A549 (cell line): Measurements from ENCODE around the gene CELF2. TPM values are rescaled to one million over a fixed set of nuclear protein-coding genes. Genes with fewer than 3 reads are reported as not detected.

Experiments
- ATAC-seq, 2 experiments: fragments of 200-7000 bp in 1 of 2; fragments of >200 bp in 1 of 2; cut with Nextera tagmentation in 1 of 2; cut with Tn5 transposase in 1 of 2; 3 replicates each; pipeline versions ENCODE4 v1.8.0 to v1.9.1; 2018 to 2020; ENCODE audit warnings: mild to moderate bottlenecking in 1 of 2, moderate library complexity in 1 of 2
- CTCF ChIA-PET: fragments of 300-600 bp; sonication (Branson Sonifier 250); formaldehyde crosslinking; extraction: SDS; loops from one replicate; lab custom pipeline; 2021; ENCODE audit warnings: antibody characterized with exemption, inconsistent platforms; lab: Yijun Ruan, JAX
- POLR2A ChIA-PET: fragments of 350-600 bp; formaldehyde crosslinking; extraction: SDS; loops from one replicate; lab custom pipeline; 2021; ENCODE audit warnings: antibody characterized with exemption, inconsistent platforms; lab: Yijun Ruan, JAX
- DNase-seq, 2 experiments: peaks; one replicate each; pipeline versions ENCODE4 v3.0.0 to v3.0.0-alpha.2; 2011 to 2016; ENCODE audit warnings: low read depth in 1 of 2, low spot score in 1 of 2
- FAIRE-seq: peaks from 2 replicates; lab custom pipeline; 2011; peaks lifted over from hg19 to GRCh38; lab: Jason Lieb, UNC
- H3K27ac ChIP-seq, 2 experiments: fragments of >200 bp; sonication (Bioruptor Twin); formaldehyde crosslinking; 3 replicates each; pipeline ENCODE4 v1.5.1; 2016 to 2017
- H3K4me1 ChIP-seq: fragments of >200 bp; sonication (Bioruptor Twin); formaldehyde crosslinking; 3 replicates; pipeline ENCODE4 v1.6.1; 2016
- H3K4me2 ChIP-seq: fragments of >200 bp; sonication (Bioruptor Twin); formaldehyde crosslinking; 3 replicates; pipeline ENCODE4 v1.6.1; 2016
- H3K4me3 ChIP-seq: fragments of >200 bp; sonication (Bioruptor Twin); formaldehyde crosslinking; 3 replicates; pipeline ENCODE4 v1.5.1; 2016
- H3K9me3 ChIP-seq: fragments of >200 bp; sonication (Bioruptor Twin); formaldehyde crosslinking; 3 replicates; pipeline ENCODE4 v1.6.1; 2016
- CBX8 ChIP-seq: fragments of 200-600 bp; sonication (generic); IDR thresholded peaks from 2 replicates; pipeline ENCODE4 v1.6.1; 2016
- CHD4 ChIP-seq: fragments of 200-600 bp; sonication (generic); IDR thresholded peaks from 2 replicates; pipeline ENCODE4 v1.6.1; 2016; ENCODE audit warnings: antibody characterized with exemption, mild to moderate bottlenecking, borderline replicate concordance
- CTCF ChIP-seq: fragments of >200 bp; sonication (Bioruptor Twin); formaldehyde crosslinking; IDR thresholded peaks from 3 replicates; pipeline ENCODE4 v1.5.1; 2016
- EHF ChIP-seq: fragments of 250-450 bp; sonication (Bioruptor Pico); IDR thresholded peaks from 2 replicates; pipeline ENCODE4 v1.5.0; 2020; ENCODE audit warnings: mild to moderate bottlenecking
- EHMT2 ChIP-seq: fragments of 200-600 bp; sonication (generic); IDR thresholded peaks from 2 replicates; pipeline ENCODE4 v1.6.1; 2016; ENCODE audit warnings: antibody characterized with exemption, low read depth, mild to moderate bottlenecking, moderate library complexity
- EP300 ChIP-seq, 2 experiments: fragments of >200 bp; sonication (Bioruptor Twin); formaldehyde crosslinking; IDR thresholded peaks; 2 replicates in 1 of 2; 3 replicates in 1 of 2; pipeline ENCODE4 v1.6.1; 2016 to 2017
- ESRRA ChIP-seq: fragments of 150-350 bp; IDR thresholded peaks from 2 replicates; pipeline ENCODE4 v1.6.1; 2014; ENCODE audit warnings: mild to moderate bottlenecking, low read length, borderline replicate concordance
- FOSB ChIP-seq: fragments of 250-450 bp; sonication (Bioruptor Pico); IDR thresholded peaks from 2 replicates; pipeline ENCODE4 v1.5.0; 2020; ENCODE audit warnings: mild to moderate bottlenecking, moderate library complexity
- HDAC2 ChIP-seq: fragments of 200-600 bp; sonication (generic); IDR thresholded peaks from 2 replicates; pipeline ENCODE4 v1.6.1; 2016
- HES2 ChIP-seq: fragments of >200 bp; sonication (Bioruptor Twin); formaldehyde crosslinking; IDR thresholded peaks from 2 replicates; pipeline ENCODE4 v1.6.1; 2016
- HEYL ChIP-seq: fragments of 250-450 bp; sonication (Bioruptor Pico); IDR thresholded peaks from 2 replicates; pipeline ENCODE4 v1.8.0; 2021; ENCODE audit warnings: mild to moderate bottlenecking, moderate library complexity
- HMGXB4 ChIP-seq: fragments of 250-450 bp; sonication (Bioruptor Pico); IDR thresholded peaks from 2 replicates; pipeline ENCODE4 v1.5.0; 2021; ENCODE audit warnings: mild to moderate bottlenecking, moderate library complexity, borderline replicate concordance
- HOXA7 ChIP-seq: fragments of 250-450 bp; sonication (Bioruptor Pico); IDR thresholded peaks from 2 replicates; pipeline ENCODE4 v1.5.0; 2020; ENCODE audit warnings: mild to moderate bottlenecking, moderate library complexity
- KDM1A ChIP-seq: fragments of 200-600 bp; sonication (generic); IDR thresholded peaks from 2 replicates; pipeline ENCODE4 v1.6.1; 2016; ENCODE audit warnings: low read depth, mild to moderate bottlenecking
- MAFK ChIP-seq: fragments of 450-650 bp; IDR thresholded peaks from 2 replicates; pipeline ENCODE4 v1.6.1; 2014; ENCODE audit not compliant: partially characterized antibody
- MAX ChIP-seq: IDR thresholded peaks from 2 replicates; pipeline ENCODE4 v1.6.1; 2012
- NPAS2 ChIP-seq: fragments of 250-450 bp; sonication (Bioruptor Pico); IDR thresholded peaks from 2 replicates; pipeline ENCODE4 v1.8.0; 2022; ENCODE audit warnings: mild to moderate bottlenecking, moderate library complexity, borderline replicate concordance
- POLR2AphosphoS2 ChIP-seq: conservative IDR thresholded peaks from 2 replicates; pipeline ENCODE4 v1.6.1; 2012; ENCODE audit warnings: low read length, improper control_type of control experiment, inconsistent platforms
- RARB ChIP-seq: fragments of 250-450 bp; sonication (Bioruptor Pico); IDR thresholded peaks from 2 replicates; pipeline ENCODE4 v1.8.0; 2021; ENCODE audit warnings: mild to moderate bottlenecking, moderate library complexity
- SMC3 ChIP-seq: fragments of >200 bp; sonication (Bioruptor Twin); formaldehyde crosslinking; IDR thresholded peaks from 3 replicates; pipeline ENCODE4 v1.6.1; 2018; ENCODE audit warnings: inconsistent platforms
- SREBF2 ChIP-seq: fragments of 450-650 bp; IDR thresholded peaks from 2 replicates; pipeline ENCODE4 v1.6.1; 2014; ENCODE audit warnings: mild to moderate bottlenecking, moderate library complexity
- ZNF302 ChIP-seq: fragments of 250-450 bp; sonication (Bioruptor Pico); IDR thresholded peaks from 2 replicates; pipeline ENCODE4 v1.9.0; 2021; ENCODE audit warnings: inconsistent platforms, mild to moderate bottlenecking, moderate library complexity
- ZSCAN20 ChIP-seq: fragments of 250-450 bp; sonication (Bioruptor Pico); IDR thresholded peaks from 2 replicates; pipeline ENCODE4 v1.8.0; 2022; ENCODE audit warnings: mild to moderate bottlenecking, moderate library complexity
- WGBS: methylation state at CpG from one replicate; pipeline ENCODE4 v1.1.6; 2017; ENCODE audit errors: missing lambda C conversion rate; 5-methylcytosine and 5-hydroxymethylcytosine counted together
- polyA plus RNA-seq, 4 experiments: library from polyadenylated mRNA; depleted of rRNA in 3 of 4; stranded (reverse); fragments of >200 nt; fragmentation: RNase III in 1 of 4; extraction: RNeasy Plus Mini Kit Qiagen cat#74134 plus additional on column Dnase treatment in 1 of 4; gene quantifications; 2 replicates in 3 of 4; 3 replicates in 1 of 4; pipeline ENCODE4 v1.2.3, GENCODE V29; 2011 to 2017

The CELF2 gene
- polyA plus RNA-seq, 2 of the 4 experiments (the other 2 are of a cell fraction), result 0.01 to 0.03 TPM

- no peak overlapping the region for H3K27ac ChIP-seq
- ChIA-PET CTCF (interaction anchor here (2.9 kb wide), 1 partner anchor 15 kb away, joined by 6 read pairs; no protein-coding TSS in a partner anchor), POLR2A (no interaction called here)
- DNase-seq (no peak), ATAC-seq (no peak), FAIRE-seq (no peak)
- H3K9me3 ChIP-seq, result no peaks in the 10 kb centered on the region
- H3K4me2 ChIP-seq, result no peak overlapping the region
- 7% methylated on average over 7 of the region's 7 CpGs for WGBS
- H3K4me1 ChIP-seq, result no peaks in the 10 kb centered on the region
- TF ChIP-seq RARB (CRISPR knock-in tag), result no peak
- TF ChIP-seq CHD4, result no peak
- TF ChIP-seq HMGXB4 (CRISPR knock-in tag), result no peak
- TF ChIP-seq CBX8, result no peak
- TF ChIP-seq HDAC2, result no peak
- no peak for TF ChIP-seq KDM1A
- no peak for TF ChIP-seq HES2
- TF ChIP-seq NPAS2 (CRISPR knock-in tag), result no peak
- TF ChIP-seq FOSB (CRISPR knock-in tag), result no peak
- no peak overlapping the region for H3K4me3 ChIP-seq
Measured at GRCh38 chr10:11255796-11256444, 238.2 kb downstream of the CELF2 start.

GRCh38 chr10:11256896-11257295, 239.2 kb downstream of the CELF2 start:
- H3K4me1 ChIP-seq, result no peaks in the 10 kb centered on the region
- CTCF ChIA-PET, result interaction anchor here (2.9 kb wide), 1 partner anchor 14 kb away, joined by 6 read pairs; no protein-coding TSS in a partner anchor
- POLR2A ChIA-PET, result no interaction called here
- H3K9me3 ChIP-seq, result no peaks in the 10 kb centered on the region
- 29% methylated on average over 13 of the region's 13 CpGs for WGBS
- ATAC-seq, result no peak
- H3K4me2 ChIP-seq, result no peak overlapping the region
- H3K27ac ChIP-seq, result no peak overlapping the region
- H3K4me3 ChIP-seq, result no peak overlapping the region
- no peak for FAIRE-seq
- no peak for DNase-seq
- no peak for TF ChIP-seq MAFK
- no peak for TF ChIP-seq SMC3
- TF ChIP-seq CTCF, result no peak
- no peak for TF ChIP-seq HEYL
- TF ChIP-seq EP300 (IDR thresholded peaks at IDR 0.05), result no peak
- no peak for TF ChIP-seq EHMT2
- no peak for TF ChIP-seq CHD4
- TF ChIP-seq POLR2AphosphoS2, result no peak
- TF ChIP-seq KDM1A, result no peak

GRCh38 chr10:11257440-11258090, 239.9 kb downstream of the CELF2 start:
- Histone ChIP-seq H3K27ac (no peak overlapping the region), H3K9me3 (no peaks in the 10 kb centered on the region), H3K4me3 (no peak overlapping the region), H3K4me1 (no peaks in the 10 kb centered on the region), H3K4me2 (no peak overlapping the region)
- DNase-seq, result no peak
- no peak for ATAC-seq
- ChIA-PET POLR2A (no interaction called here), CTCF (interaction anchor here (0.9 to 2.9 kb wide), 3 partner anchors 9 to 47 kb away, joined by 3 to 6 read pairs (median 3); no protein-coding TSS in a partner anchor)
- no peak for FAIRE-seq
- WGBS, result 40% methylated on average over 13 of the region's 13 CpGs
- TF ChIP-seq HOXA7 (CRISPR knock-in tag), result no peak
- TF ChIP-seq SREBF2, result no peak
- TF ChIP-seq MAX, result no peak
- TF ChIP-seq ZSCAN20 (CRISPR knock-in tag), result no peak
- TF ChIP-seq EHF (CRISPR knock-in tag), result no peak
- no peak for TF ChIP-seq CTCF
- TF ChIP-seq ZNF302 (CRISPR knock-in tag), result no peak
- TF ChIP-seq ESRRA, result no peak
